Mucosa of descending colon (tissue), 3 donors: ENCODE measurements around the gene SLC17A9. TPM values are rescaled to one million over a fixed set of nuclear protein-coding genes. Genes with fewer than 3 reads are reported as not detected.
A peak's percentile ranks its signal among the peaks of the same experiment; 100 is the strongest.

ENCODE experiments used
- ATAC-seq: fragments of 200-7000 bp; cut with Tn5 transposase; one replicate; pipeline ENCODE4 v1.9.1; 2020; ENCODE audit warnings: mild to moderate bottlenecking, moderate library complexity
- DNase-seq, 3 donors: peaks; one replicate each; pipeline ENCODE4 v3.0.0-alpha.2; 2020
- H3K36me3 ChIP-seq: fragments of 200-600 bp; one replicate; pipeline ENCODE4 v1.8.0; 2021; ENCODE audit warnings: low read depth, mild to moderate bottlenecking
- H3K4me1 ChIP-seq: fragments of 200-600 bp; one replicate; pipeline ENCODE4 v1.8.0; 2021; ENCODE audit warnings: low read depth, mild to moderate bottlenecking
- H3K4me3 ChIP-seq: fragments of 200-600 bp; one replicate; pipeline ENCODE4 v1.8.0; 2021; ENCODE audit warnings: mild to moderate bottlenecking
- H3K9me3 ChIP-seq: fragments of 200-600 bp; one replicate; pipeline ENCODE4 v1.8.0; 2021; ENCODE audit warnings: mild to moderate bottlenecking
- CTCF ChIP-seq: fragments of 200-600 bp; IDR thresholded peaks from one replicate; pipeline ENCODE4 v1.8.0; 2022; ENCODE audit warnings: antibody characterized with exemption, mild to moderate bottlenecking
- intact Hi-C, 2 donors: fragments of 100-400 bp; cut with DNase I in 1 of 2; cut with micrococcal nuclease in 1 of 2; formaldehyde crosslinking; loops; one replicate each; pipeline versions ENCODE4 v1.11.0 to v1.11.1; 2022; cut with DNase I, micrococcal nuclease
- total RNA-seq, 3 donors: library from RNA; stranded (reverse); fragmentation: NEBNext Ultra II Directional in 2 of 3; extraction: Animal tissue kit (Norgen Biotek cat#: 25700) in 2 of 3; gene quantifications; one replicate each; pipeline versions ENCODE4 v1.2.1 to v1.2.4, GENCODE V29; 2021 to 2023
- donor health status: DM: no; HTN: no; CAD: no; lungs with moderate emphysema.
- donor health status: DM: no; HTN: no; CAD: no.
- donor health status: DM: no; HTN: yes; CAD: no.

The SLC17A9 gene
- total RNA-seq, 3 donors from 2014 or later = 4.8 to 22.2 (median 6.4) TPM

- Histone ChIP-seq H3K4me1 (no peaks in the 10 kb centered on the region), H3K36me3 (no peaks in the 10 kb centered on the region), H3K9me3 (no peaks in the 10 kb centered on the region), H3K4me3 (no peak overlapping the region)
- TF ChIP-seq CTCF = no peak
- intact Hi-C loops = no loop called here
- ATAC-seq = no peak
- no peak for DNase-seq
Measured at GRCh38 chr20:62962221-62962879, 9.8 kb downstream of the SLC17A9 start.

GRCh38 chr20:62962891-62963613 is 10.5 kb downstream of the SLC17A9 start:
- H3K4me3 ChIP-seq = no peak overlapping the region
- no peaks in the 10 kb centered on the region for H3K9me3 ChIP-seq
- intact Hi-C loops = no loop called here
- ATAC-seq = no peak
- TF ChIP-seq CTCF = no peak
- peak in 1 of 3 donors; percentile 45 for DNase-seq
- no peaks in the 10 kb centered on the region for H3K36me3 ChIP-seq
- H3K4me1 ChIP-seq = no peaks in the 10 kb centered on the region

GRCh38 chr20:62963614-62964397 is 11.3 kb downstream of the SLC17A9 start:
- Histone ChIP-seq H3K36me3 (no peaks in the 10 kb centered on the region), H3K4me3 (no peak overlapping the region), H3K9me3 (no peaks in the 10 kb centered on the region), H3K4me1 (no peaks in the 10 kb centered on the region)
- intact Hi-C loops = no loop called here
- DNase-seq (no peak), ATAC-seq (no peak)
- no peak for TF ChIP-seq CTCF

- no peak for TF ChIP-seq CTCF
- H3K4me1 ChIP-seq = no peaks in the 10 kb centered on the region
- no peaks in the 10 kb centered on the region for H3K9me3 ChIP-seq
- intact Hi-C loops = no loop called here
- DNase-seq = peak in 1 of 3 donors; percentile 22
- no peaks in the 10 kb centered on the region for H3K36me3 ChIP-seq
- ATAC-seq = no peak
- H3K4me3 ChIP-seq = no peak overlapping the region
Measured at GRCh38 chr20:62964700-62965099, 12.2 kb downstream of the SLC17A9 start.

GRCh38 chr20:62965363-62965771 is 12.9 kb downstream of the SLC17A9 start:
- TF ChIP-seq CTCF = no peak
- H3K4me1 ChIP-seq = no peaks in the 10 kb centered on the region
- H3K9me3 ChIP-seq = no peaks in the 10 kb centered on the region
- H3K4me3 ChIP-seq = no peak overlapping the region
- ATAC-seq = no peak
- intact Hi-C loops = no loop called here
- no peaks in the 10 kb centered on the region for H3K36me3 ChIP-seq
- peak in 1 of 3 donors; percentile 35 for DNase-seq
